HepG2 (cell line): ENCODE measurements around the gene SYCP2. TPM values are rescaled to one million over a fixed set of nuclear protein-coding genes. Genes with fewer than 3 reads are reported as not detected.

ENCODE experiments used
- ARNT2 ChIP-seq: sonication (generic); formaldehyde crosslinking; IDR thresholded peaks from 2 replicates; pipeline ENCODE4 v1.8.0; 2022; ENCODE audit warnings: mild to moderate bottlenecking, low read depth, missing genetic modification reagents, moderate library complexity
- FOXC1 ChIP-seq: sonication (generic); formaldehyde crosslinking; IDR thresholded peaks from 2 replicates; pipeline ENCODE4 v1.8.0; 2022; ENCODE audit warnings: mild to moderate bottlenecking, missing genetic modification reagents, borderline replicate concordance
- HMG20A ChIP-seq: IDR thresholded peaks from 2 replicates; pipeline ENCODE4 v1.6.1; 2016; ENCODE audit warnings: borderline replicate concordance
- IRF9 ChIP-seq: sonication (generic); formaldehyde crosslinking; IDR thresholded peaks from 2 replicates; pipeline ENCODE4 v1.8.0; 2022; ENCODE audit warnings: missing genetic modification reagents, mild to moderate bottlenecking, borderline replicate concordance
- JARID2 ChIP-seq: sonication (generic); formaldehyde crosslinking; IDR thresholded peaks from 2 replicates; pipeline ENCODE4 v1.8.1; 2023; ENCODE audit warnings: missing genetic modification reagents, inconsistent platforms; ENCODE audit not compliant: insufficient replicate concordance
- MLXIP ChIP-seq: sonication (generic); formaldehyde crosslinking; IDR thresholded peaks from 2 replicates; pipeline ENCODE4 v1.9.0; 2021; ENCODE audit warnings: missing genetic modification reagents, borderline replicate concordance
- NFRKB ChIP-seq: fragments of 450-650 bp; IDR thresholded peaks from 2 replicates; pipeline ENCODE4 v1.6.1; 2017
- TMF1 ChIP-seq: sonication (generic); formaldehyde crosslinking; IDR thresholded peaks from 2 replicates; pipeline ENCODE4 v1.8.1; 2022; ENCODE audit warnings: low read depth, missing genetic modification reagents
- ZFP62 ChIP-seq: sonication (generic); formaldehyde crosslinking; IDR thresholded peaks from 2 replicates; pipeline ENCODE4 v1.4.0; 2020; ENCODE audit warnings: missing genetic modification reagents
- ZNF343 ChIP-seq: sonication (generic); formaldehyde crosslinking; IDR thresholded peaks from 2 replicates; pipeline ENCODE4 v1.4.0; 2020; ENCODE audit warnings: mild to moderate bottlenecking, missing genetic modification reagents
- ZNF512 ChIP-seq: sonication (generic); formaldehyde crosslinking; IDR thresholded peaks from 2 replicates; pipeline ENCODE4 v1.4.0; 2020; ENCODE audit warnings: mild to moderate bottlenecking, missing genetic modification reagents
- polyA plus RNA-seq, 8 experiments: library from polyadenylated mRNA; depleted of rRNA in 3 of 8; stranded (reverse) in 7 of 8; unstranded in 1 of 8; fragments of >200 nt; fragmentation: Illumina TruSeq in 4 of 8; extraction: Trizol in 4 of 8; gene quantifications; 2 replicates each; pipeline versions ENCODE4 v1.2.1 to v1.2.3, GENCODE V29; 2011 to 2016; ENCODE audit warnings: low read depth in 4 of 8, missing spikeins in 1 of 8, mixed read lengths in 1 of 8; ENCODE audit not compliant: insufficient read depth in 1 of 8
- total RNA-seq, 5 experiments: library from RNA; depleted of rRNA; stranded (reverse); fragments of >200 nt; fragmentation: Illumina TruSeq; extraction: Trizol; gene quantifications; 2 replicates each; pipeline ENCODE4 v1.2.3, GENCODE V29; 2016; ENCODE audit warnings: low read depth in 1 of 5
- TF ChIP-seq, protein P1 (sequence below): sonication (generic); formaldehyde crosslinking; IDR thresholded peaks from 2 replicates; pipeline ENCODE4 v1.5.0; 2020; ENCODE audit warnings: missing genetic modification reagents
- TF ChIP-seq, protein P2 (sequence below): sonication (generic); formaldehyde crosslinking; IDR thresholded peaks from 2 replicates; pipeline ENCODE4 v1.4.0; 2020; ENCODE audit warnings: missing genetic modification reagents

SYCP2 gene
- total and polyA plus RNA-seq, 2 of the 13 experiments (the other 11 are each of a cell fraction or from before 2014, with no cell fraction given), result 0.07 to 0.24 TPM

DNA sequence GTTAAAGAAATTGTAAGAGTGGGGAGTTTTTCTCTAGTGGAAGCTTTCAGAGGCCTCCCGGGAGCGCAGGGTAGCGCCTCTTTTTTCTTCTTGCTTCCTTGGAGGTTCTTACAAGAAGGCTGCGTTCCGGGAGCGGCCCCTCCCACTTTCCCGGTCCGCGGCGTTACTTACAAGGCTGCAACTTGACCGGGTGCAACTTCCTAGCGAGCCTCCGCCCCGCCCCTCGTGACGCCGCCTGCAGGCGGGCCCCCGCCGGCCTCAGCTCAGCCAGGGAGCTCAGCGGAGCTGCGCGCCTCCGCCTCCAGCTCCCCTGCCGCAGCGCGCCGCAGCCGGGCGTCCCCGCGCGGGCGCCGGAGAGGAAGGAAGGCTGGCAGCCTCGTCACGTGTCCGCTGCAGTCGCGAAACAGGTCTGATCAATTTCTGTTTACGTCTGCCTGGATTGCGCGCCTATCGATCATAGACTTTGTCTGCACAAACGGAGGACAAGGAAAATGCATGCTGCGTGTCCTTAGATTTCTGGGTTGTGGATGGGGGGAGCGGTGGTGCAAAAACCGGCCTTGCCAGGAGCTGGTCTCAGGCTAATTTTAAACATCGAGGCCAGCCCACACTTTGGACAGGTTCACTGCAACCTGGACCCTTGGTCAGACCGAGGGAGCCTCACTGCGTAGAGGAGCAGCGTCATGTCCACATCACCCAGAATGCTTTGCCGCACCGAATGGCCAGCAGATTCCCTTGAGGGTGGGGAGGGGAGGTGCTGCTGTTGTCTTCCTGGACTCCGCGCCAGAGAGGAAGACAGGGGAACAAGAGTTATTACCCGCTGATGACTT, 6.9 kb upstream of the SYCP2 start, which contains the start of the genes FAM217B and PPP1R3D (continued):
- TF ChIP-seq, protein P1, sequence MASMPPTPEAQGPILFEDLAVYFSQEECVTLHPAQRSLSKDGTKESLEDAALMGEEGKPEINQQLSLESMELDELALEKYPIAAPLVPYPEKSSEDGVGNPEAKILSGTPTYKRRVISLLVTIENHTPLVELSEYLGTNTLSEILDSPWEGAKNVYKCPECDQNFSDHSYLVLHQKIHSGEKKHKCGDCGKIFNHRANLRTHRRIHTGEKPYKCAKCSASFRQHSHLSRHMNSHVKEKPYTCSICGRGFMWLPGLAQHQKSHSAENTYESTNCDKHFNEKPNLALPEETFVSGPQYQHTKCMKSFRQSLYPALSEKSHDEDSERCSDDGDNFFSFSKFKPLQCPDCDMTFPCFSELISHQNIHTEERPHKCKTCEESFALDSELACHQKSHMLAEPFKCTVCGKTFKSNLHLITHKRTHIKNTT, result no peak
- TF ChIP-seq HMG20A (CRISPR knock-in tag), result no peak
- TF ChIP-seq ZNF512 (CRISPR knock-in tag), result no peak
- TF ChIP-seq TMF1 (CRISPR knock-in tag), result no peak
- no peak for TF ChIP-seq ZNF343 (CRISPR knock-in tag)
- TF ChIP-seq MLXIP (CRISPR knock-in tag), result no peak
- no peak for TF ChIP-seq ZFP62 (CRISPR knock-in tag)
- TF ChIP-seq IRF9 (CRISPR knock-in tag), result peak; percentile 83; the same call in 1 of the 2 replicates
- TF ChIP-seq, protein P2, sequence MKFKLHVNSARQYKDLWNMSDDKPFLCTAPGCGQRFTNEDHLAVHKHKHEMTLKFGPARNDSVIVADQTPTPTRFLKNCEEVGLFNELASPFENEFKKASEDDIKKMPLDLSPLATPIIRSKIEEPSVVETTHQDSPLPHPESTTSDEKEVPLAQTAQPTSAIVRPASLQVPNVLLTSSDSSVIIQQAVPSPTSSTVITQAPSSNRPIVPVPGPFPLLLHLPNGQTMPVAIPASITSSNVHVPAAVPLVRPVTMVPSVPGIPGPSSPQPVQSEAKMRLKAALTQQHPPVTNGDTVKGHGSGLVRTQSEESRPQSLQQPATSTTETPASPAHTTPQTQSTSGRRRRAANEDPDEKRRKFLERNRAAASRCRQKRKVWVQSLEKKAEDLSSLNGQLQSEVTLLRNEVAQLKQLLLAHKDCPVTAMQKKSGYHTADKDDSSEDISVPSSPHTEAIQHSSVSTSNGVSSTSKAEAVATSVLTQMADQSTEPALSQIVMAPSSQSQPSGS (CRISPR knock-in tag), result peak; percentile 68; the same call in 1 of the 2 replicates
- no peak for TF ChIP-seq NFRKB
- TF ChIP-seq FOXC1 (CRISPR knock-in tag), result peak; percentile 93
- no peak for TF ChIP-seq JARID2 (CRISPR knock-in tag)
- TF ChIP-seq ARNT2, result peak; percentile 95
